HepG2 (cell line): Measurements from ENCODE around the gene PEX7. TPM values are rescaled to one million over a fixed set of nuclear protein-coding genes. Genes with fewer than 3 reads are reported as not detected.

ENCODE experiments used
- ATAC-seq: fragments of 200-7000 bp; cut with Tn5 transposase; 3 replicates; pipeline ENCODE4 v1.9.1; 2020; ENCODE audit warnings: mild to moderate bottlenecking, moderate library complexity
- BruUV-seq: library from RNA; stranded (reverse); fragments of 400-500 nt; replicated peaks from 2 replicates; lab custom pipeline; 2021; lab: Mats Ljungman, UMichigan
- CTCF ChIA-PET: fragments of 300-600 bp; formaldehyde crosslinking; extraction: SDS; loops from one replicate; lab custom pipeline; 2021; ENCODE audit warnings: low total read pairs, inconsistent platforms, low intra/inter-chr PET ratio; lab: Yijun Ruan, JAX
- POLR2A ChIA-PET: fragments of 350-600 bp; sonication (Branson Sonifier 250); formaldehyde crosslinking; loops from one replicate; lab custom pipeline; 2020; ENCODE audit warnings: antibody characterized with exemption, inconsistent platforms; lab: Yijun Ruan, JAX
- DNase-seq: peaks from one replicate; pipeline ENCODE4 v3.0.0-alpha.2; 2015; ENCODE audit warnings: low spot score
- FAIRE-seq: peaks from 3 replicates; lab custom pipeline; 2011; peaks lifted over from hg19 to GRCh38; lab: Jason Lieb, UNC
- H2AFZ ChIP-seq: one replicate; pipeline ENCODE4 v1.6.1; 2011; ENCODE audit warnings: low read length, inconsistent platforms
- H3K27ac ChIP-seq: fragments of 300-600 bp; 3 replicates; pipeline ENCODE4 v1.8.0; 2011; ENCODE audit warnings: mixed run types, mild to moderate bottlenecking, mixed read lengths, low read length, inconsistent platforms; ENCODE audit not compliant: insufficient read depth; ENCODE audit errors: extremely low read length
- H3K27me3 ChIP-seq, 2 experiments: fragments of 200-600 bp in 1 of 2; 2 replicates in 1 of 2; 3 replicates in 1 of 2; pipeline versions ENCODE4 v1.6.0 to v1.8.0; 2011; ENCODE audit warnings: low read length in 2 of 2, mild to moderate bottlenecking in 2 of 2, moderate library complexity in 2 of 2, inconsistent platforms in 1 of 2; ENCODE audit not compliant: insufficient read depth in 2 of 2, control insufficient read depth in 1 of 2
- H3K36me3 ChIP-seq, 2 experiments: fragments of 200-600 bp in 1 of 2; replicated peaks in 1 of 2; 2 replicates in 1 of 2; 3 replicates in 1 of 2; pipeline versions ENCODE4 v1.5.1 to v1.8.0; 2011; ENCODE audit warnings: low read length in 2 of 2, inconsistent platforms in 1 of 2; ENCODE audit not compliant: insufficient read depth in 2 of 2, control insufficient read depth in 1 of 2
- H3K4me1 ChIP-seq: 2 replicates; pipeline ENCODE4 v1.5.1; 2012; ENCODE audit warnings: low read length, inconsistent platforms; ENCODE audit not compliant: insufficient read depth
- H3K4me2 ChIP-seq: 2 replicates; pipeline ENCODE4 v1.6.0; 2011; ENCODE audit warnings: low read depth, low read length, inconsistent platforms
- H3K4me3 ChIP-seq, 3 experiments: fragments of 200-600 bp in 1 of 3; sonication (generic), shearing (Covaris generic) in 1 of 3; replicated peaks in 1 of 3; 2 replicates each; pipeline ENCODE4 v1.5.1; 2011 to 2016; ENCODE audit warnings: low read length in 3 of 3, inconsistent platforms in 2 of 3, low read depth in 2 of 3, mild to moderate bottlenecking in 2 of 3, control low read depth in 1 of 3, mixed read lengths in 1 of 3; ENCODE audit not compliant: insufficient read depth in 1 of 3
- H3K79me2 ChIP-seq: one replicate; pipeline ENCODE4 v1.6.1; 2011; ENCODE audit warnings: low read length, inconsistent platforms; ENCODE audit not compliant: insufficient read depth
- H3K9ac ChIP-seq: 2 replicates; pipeline ENCODE4 v1.6.0; 2011; ENCODE audit warnings: mild to moderate bottlenecking, low read depth, low read length, inconsistent platforms; ENCODE audit not compliant: insufficient read depth
- H3K9me3 ChIP-seq: 2 replicates; pipeline ENCODE4 v1.5.1; 2012; ENCODE audit warnings: mild to moderate bottlenecking, low read length
- H4K20me1 ChIP-seq: 2 replicates; pipeline ENCODE4 v1.6.0; 2011; ENCODE audit warnings: inconsistent platforms, mild to moderate bottlenecking, low read length, moderate library complexity; ENCODE audit not compliant: insufficient read depth
- EP300 ChIP-seq, 3 experiments: sonication (generic) in 1 of 3; formaldehyde crosslinking in 1 of 3; IDR thresholded peaks; 2 replicates each; pipeline versions ENCODE4 v1.5.1 to v1.6.1; 2011 to 2020; ENCODE audit warnings: low read depth in 2 of 3, low read length in 2 of 3, borderline replicate concordance in 1 of 3, improper control_type of control experiment in 1 of 3, mild to moderate bottlenecking in 1 of 3, missing genetic modification reagents in 1 of 3, moderate library complexity in 1 of 3
- FOXA1 ChIP-seq, 2 experiments: fragments of 450-650 bp in 1 of 2; sonication (generic) in 1 of 2; formaldehyde crosslinking in 1 of 2; IDR thresholded peaks; 2 replicates each; pipeline versions ENCODE4 v1.4.0 to v1.6.1; 2016 to 2020; ENCODE audit warnings: missing genetic modification reagents in 1 of 2
- NFYC ChIP-seq: IDR thresholded peaks from 2 replicates; pipeline ENCODE4 v1.6.1; 2016; ENCODE audit warnings: missing genetic modification reagents, missing compliant biosample characterization
- NR2F1 ChIP-seq, 2 experiments: fragments of 450-650 bp in 1 of 2; formaldehyde crosslinking in 1 of 2; IDR thresholded peaks; 2 replicates each; pipeline versions ENCODE4 v1.5.0 to v1.6.1; 2016 to 2020; ENCODE audit warnings: mild to moderate bottlenecking in 1 of 2, missing compliant biosample characterization in 1 of 2, missing genetic modification reagents in 1 of 2, moderate library complexity in 1 of 2
- TAF15 ChIP-seq: fragments of 200-400 bp; formaldehyde crosslinking; IDR thresholded peaks from one replicate; pipeline ENCODE4 v1.6.1; 2018; ENCODE audit warnings: mild to moderate bottlenecking, low read depth, low read length; ENCODE audit not compliant: poor library complexity, severe bottlenecking
- ZFP62 ChIP-seq: sonication (generic); formaldehyde crosslinking; IDR thresholded peaks from 2 replicates; pipeline ENCODE4 v1.4.0; 2020; ENCODE audit warnings: missing genetic modification reagents
- ZNF253 ChIP-seq: sonication (generic); formaldehyde crosslinking; IDR thresholded peaks from 2 replicates; pipeline ENCODE4 v1.8.0; 2022; ENCODE audit warnings: mild to moderate bottlenecking, missing genetic modification reagents, borderline replicate concordance
- ZSCAN21 ChIP-seq: sonication (generic); formaldehyde crosslinking; IDR thresholded peaks from 2 replicates; pipeline ENCODE4 v1.8.0; 2022; ENCODE audit warnings: mild to moderate bottlenecking, missing genetic modification reagents, moderate library complexity, borderline replicate concordance
- WGBS: methylation state at CpG from one replicate; pipeline ENCODE4 v1.1.6; 2017; ENCODE audit warnings: low lambda C conversion rate; 5-methylcytosine and 5-hydroxymethylcytosine counted together
- in situ Hi-C: cut with HindIII; loops from 2 replicates; pipeline ENCODE4 v1.10.0; 2017; ENCODE audit warnings: low pct_unique_long_range_greater_than_20kb; ENCODE audit not compliant: extremely low pct_ligation_motif_present
- intact Hi-C: fragments of 100-400 bp; cut with micrococcal nuclease; formaldehyde crosslinking; loops from one replicate; pipeline ENCODE4 v1.10.0; 2022; ENCODE audit not compliant: unreplicated experiment
- polyA plus RNA-seq, 8 experiments: library from polyadenylated mRNA; depleted of rRNA in 3 of 8; stranded (reverse) in 7 of 8; unstranded in 1 of 8; fragments of >200 nt; fragmentation: Illumina TruSeq in 4 of 8; extraction: Trizol in 4 of 8; gene quantifications; 2 replicates each; pipeline versions ENCODE4 v1.2.1 to v1.2.3, GENCODE V29; 2011 to 2016; ENCODE audit warnings: low read depth in 4 of 8, missing spikeins in 1 of 8, mixed read lengths in 1 of 8; ENCODE audit not compliant: insufficient read depth in 1 of 8
- total RNA-seq, 5 experiments: library from RNA; depleted of rRNA; stranded (reverse); fragments of >200 nt; fragmentation: Illumina TruSeq; extraction: Trizol; gene quantifications; 2 replicates each; pipeline ENCODE4 v1.2.3, GENCODE V29; 2016; ENCODE audit warnings: low read depth in 1 of 5
- TF ChIP-seq, protein P1 (sequence below): sonication (generic); formaldehyde crosslinking; IDR thresholded peaks from 2 replicates; pipeline ENCODE4 v1.8.0; 2022; ENCODE audit warnings: mild to moderate bottlenecking, missing genetic modification reagents; ENCODE audit not compliant: insufficient replicate concordance
- TF ChIP-seq, protein P2 (sequence below): sonication (generic); formaldehyde crosslinking; IDR thresholded peaks from 2 replicates; pipeline ENCODE4 v1.4.0; 2020; ENCODE audit warnings: missing genetic modification reagents
- TF ChIP-seq, protein P3 (sequence below): sonication (generic); formaldehyde crosslinking; IDR thresholded peaks from 2 replicates; pipeline ENCODE4 v1.8.1; 2023; ENCODE audit warnings: mild to moderate bottlenecking, inconsistent platforms, moderate library complexity, missing genetic modification reagents, borderline replicate concordance
- TF ChIP-seq, protein P4 (sequence below), 2 experiments: sonication (generic) in 1 of 2; formaldehyde crosslinking in 1 of 2; IDR thresholded peaks; 2 replicates each; pipeline versions ENCODE4 v1.5.1 to v1.6.1; 2011 to 2020; ENCODE audit warnings: borderline replicate concordance in 1 of 2, low read depth in 1 of 2, low read length in 1 of 2, mild to moderate bottlenecking in 1 of 2, missing genetic modification reagents in 1 of 2, moderate library complexity in 1 of 2

PEX7 gene
- total and polyA plus RNA-seq, 2 of the 13 experiments (the other 11 are each of a cell fraction or from before 2014, with no cell fraction given): 0.04 to 0.53 TPM

DNA sequence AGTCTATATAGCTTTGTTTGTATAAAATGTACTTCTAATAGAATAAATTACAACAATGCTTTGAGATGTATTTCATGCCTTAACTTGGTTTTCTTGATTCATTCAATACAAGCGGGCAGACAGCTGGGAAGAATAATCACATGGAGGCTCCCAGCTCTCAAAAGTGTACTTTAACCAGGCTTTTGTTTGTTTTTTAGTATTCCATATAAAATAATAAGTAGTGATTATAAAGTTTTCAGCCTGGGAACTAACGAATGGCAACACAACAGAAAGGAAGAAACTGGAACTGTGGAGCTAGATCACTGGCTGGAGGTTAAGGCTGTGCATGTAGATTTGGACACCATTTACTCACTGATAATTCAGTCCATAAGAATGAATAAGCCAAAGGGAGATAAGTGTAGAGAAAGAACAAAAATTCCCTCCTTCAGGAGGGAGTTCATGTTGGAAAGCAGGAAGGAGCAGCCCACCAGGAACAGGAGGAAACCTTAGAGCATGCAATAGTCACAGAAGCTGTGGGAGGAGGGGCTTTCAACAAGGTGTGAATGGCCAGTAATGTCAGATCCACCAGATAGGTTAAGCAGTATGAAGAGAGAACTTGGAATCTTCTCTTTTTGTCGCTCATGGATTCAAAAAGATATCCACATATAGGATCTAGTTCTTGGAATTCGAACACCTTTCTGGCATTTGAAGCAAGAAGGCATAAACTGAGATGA lies 58.5 kb downstream of the PEX7 start (continued):
- TF ChIP-seq, protein P1, sequence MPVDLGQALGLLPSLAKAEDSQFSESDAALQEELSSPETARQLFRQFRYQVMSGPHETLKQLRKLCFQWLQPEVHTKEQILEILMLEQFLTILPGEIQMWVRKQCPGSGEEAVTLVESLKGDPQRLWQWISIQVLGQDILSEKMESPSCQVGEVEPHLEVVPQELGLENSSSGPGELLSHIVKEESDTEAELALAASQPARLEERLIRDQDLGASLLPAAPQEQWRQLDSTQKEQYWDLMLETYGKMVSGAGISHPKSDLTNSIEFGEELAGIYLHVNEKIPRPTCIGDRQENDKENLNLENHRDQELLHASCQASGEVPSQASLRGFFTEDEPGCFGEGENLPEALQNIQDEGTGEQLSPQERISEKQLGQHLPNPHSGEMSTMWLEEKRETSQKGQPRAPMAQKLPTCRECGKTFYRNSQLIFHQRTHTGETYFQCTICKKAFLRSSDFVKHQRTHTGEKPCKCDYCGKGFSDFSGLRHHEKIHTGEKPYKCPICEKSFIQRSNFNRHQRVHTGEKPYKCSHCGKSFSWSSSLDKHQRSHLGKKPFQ (CRISPR knock-in tag): no peak
- no peak for TF ChIP-seq EP300 (IDR thresholded peaks at IDR 0.05; ENCODE audit: low read depth in 2 of 2, low read length in 2 of 2)
- no peak for TF ChIP-seq EP300 (CRISPR knock-in tag; IDR thresholded peaks at IDR 0.05; ENCODE audit: borderline replicate concordance)
- no peak for TF ChIP-seq FOXA1 (IDR thresholded peaks at IDR 0.05)
- no peak for TF ChIP-seq FOXA1 (CRISPR knock-in tag; IDR thresholded peaks at IDR 0.05)
- TF ChIP-seq ZSCAN21 (CRISPR knock-in tag): no peak
- TF ChIP-seq, all 625 proteins: peak for 0

DNA sequence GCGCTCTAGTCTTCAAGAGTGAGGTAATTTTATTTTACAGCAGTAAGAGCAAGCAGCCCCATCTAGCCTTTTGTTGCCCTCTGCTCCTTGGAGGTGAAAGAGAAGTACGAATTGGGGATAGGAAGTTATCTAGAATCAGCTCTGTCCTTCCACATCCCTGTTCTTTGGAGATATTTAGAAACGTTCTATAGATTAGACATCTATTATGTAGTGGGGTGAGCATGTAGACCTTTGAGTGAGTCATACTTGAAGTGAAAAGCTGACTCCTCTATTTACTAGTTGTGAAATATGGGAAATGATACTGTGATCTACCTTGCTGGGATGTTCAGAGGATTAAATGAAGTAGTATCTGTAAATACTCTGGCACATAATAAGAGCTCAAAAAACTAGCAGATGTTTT lies 63.7 kb downstream of the PEX7 start:
- FAIRE-seq (no peak), ATAC-seq (no peak), DNase-seq (peak; percentile 9)
- Histone ChIP-seq H4K20me1 (no peaks in the 10 kb centered on the region; the same call in 1 of the 2 replicates), H3K9ac (no peak overlapping the region), H3K27me3 (peaks cover 3 to 49% of the 10 kb centered on the region in 2 experiments), H3K4me3 (no peak overlapping the region), H3K27ac (no peak overlapping the region), H2AFZ (no peak overlapping the region), H3K4me2 (no peak overlapping the region), H3K36me3 (no peaks in the 10 kb centered on the region), H3K9me3 (no peaks in the 10 kb centered on the region), H3K79me2 (no peaks in the 10 kb centered on the region), H3K4me1 (0 out of 2 replicates have a peak, but pooled peaks cover 6% of the 10 kb centered on the region)
- TF ChIP-seq, protein P2, sequence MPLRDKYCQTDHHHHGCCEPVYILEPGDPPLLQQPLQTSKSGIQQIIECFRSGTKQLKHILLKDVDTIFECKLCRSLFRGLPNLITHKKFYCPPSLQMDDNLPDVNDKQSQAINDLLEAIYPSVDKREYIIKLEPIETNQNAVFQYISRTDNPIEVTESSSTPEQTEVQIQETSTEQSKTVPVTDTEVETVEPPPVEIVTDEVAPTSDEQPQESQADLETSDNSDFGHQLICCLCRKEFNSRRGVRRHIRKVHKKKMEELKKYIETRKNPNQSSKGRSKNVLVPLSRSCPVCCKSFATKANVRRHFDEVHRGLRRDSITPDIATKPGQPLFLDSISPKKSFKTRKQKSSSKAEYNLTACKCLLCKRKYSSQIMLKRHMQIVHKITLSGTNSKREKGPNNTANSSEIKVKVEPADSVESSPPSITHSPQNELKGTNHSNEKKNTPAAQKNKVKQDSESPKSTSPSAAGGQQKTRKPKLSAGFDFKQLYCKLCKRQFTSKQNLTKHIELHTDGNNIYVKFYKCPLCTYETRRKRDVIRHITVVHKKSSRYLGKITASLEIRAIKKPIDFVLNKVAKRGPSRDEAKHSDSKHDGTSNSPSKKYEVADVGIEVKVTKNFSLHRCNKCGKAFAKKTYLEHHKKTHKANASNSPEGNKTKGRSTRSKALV: no peak
- TF ChIP-seq NFYC: no peak
- no peak for TF ChIP-seq ZNF253 (CRISPR knock-in tag)
- no peak for TF ChIP-seq TAF15
- no peak for TF ChIP-seq NR2F1 (CRISPR knock-in tag; IDR thresholded peaks at IDR 0.05)
- TF ChIP-seq, protein P3, sequence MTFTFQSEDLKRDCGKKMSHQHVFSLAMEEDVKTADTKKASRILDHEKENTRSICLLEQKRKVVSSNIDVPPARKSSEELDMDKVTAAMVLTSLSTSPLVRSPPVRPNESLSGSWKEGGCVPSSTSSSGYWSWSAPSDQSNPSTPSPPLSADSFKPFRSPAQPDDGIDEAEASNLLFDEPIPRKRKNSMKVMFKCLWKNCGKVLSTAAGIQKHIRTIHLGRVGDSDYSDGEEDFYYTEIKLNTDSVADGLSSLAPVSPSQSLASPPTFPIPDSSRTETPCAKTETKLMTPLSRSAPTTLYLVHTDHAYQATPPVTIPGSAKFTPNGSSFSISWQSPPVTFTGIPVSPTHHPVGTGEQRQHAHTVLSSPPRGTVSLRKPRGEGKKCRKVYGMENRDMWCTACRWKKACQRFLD (CRISPR knock-in tag): no peak
- TF ChIP-seq ZFP62 (CRISPR knock-in tag): no peak
- TF ChIP-seq, protein P4, sequence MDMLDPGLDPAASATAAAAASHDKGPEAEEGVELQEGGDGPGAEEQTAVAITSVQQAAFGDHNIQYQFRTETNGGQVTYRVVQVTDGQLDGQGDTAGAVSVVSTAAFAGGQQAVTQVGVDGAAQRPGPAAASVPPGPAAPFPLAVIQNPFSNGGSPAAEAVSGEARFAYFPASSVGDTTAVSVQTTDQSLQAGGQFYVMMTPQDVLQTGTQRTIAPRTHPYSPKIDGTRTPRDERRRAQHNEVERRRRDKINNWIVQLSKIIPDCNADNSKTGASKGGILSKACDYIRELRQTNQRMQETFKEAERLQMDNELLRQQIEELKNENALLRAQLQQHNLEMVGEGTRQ (IDR thresholded peaks at IDR 0.05; ENCODE audit: low read depth, low read length): no peak
- TF ChIP-seq, protein P4 (CRISPR knock-in tag; IDR thresholded peaks at IDR 0.05; ENCODE audit: borderline replicate concordance): no peak
- in situ Hi-C loops: no loop called here
- BruUV-seq: no TSS peak
- 25% methylated on average over 3 of the region's 3 CpGs for WGBS
- ChIA-PET CTCF (no interaction called here), POLR2A (no interaction called here)
- intact Hi-C loops: no loop called here
